Osteocyte (in vitro differentiated cells): ENCODE measurements around the gene GABRG3. TPM values are rescaled to one million over a fixed set of nuclear protein-coding genes. Genes with fewer than 3 reads are reported as not detected.
"Not testable (repeated sequence)": the region's sequence is repeated elsewhere in the genome, so short reads cannot be mapped to it uniquely, and the experiment has no call there.

Source experiments
- DNase-seq: peaks from one replicate; pipeline ENCODE4 v3.0.0; 2021; ENCODE audit warnings: mixed read lengths; ENCODE audit not compliant: unreplicated experiment; ENCODE audit errors: extremely low spot score
- H3K27ac Mint-ChIP-seq: one replicate; pipeline ENCODE4 v1.8.0; 2021; ENCODE audit warnings: mild to moderate bottlenecking, mixed read lengths; ENCODE audit not compliant: unreplicated experiment
- H3K27me3 Mint-ChIP-seq: one replicate; pipeline ENCODE4 v1.8.0; 2021; ENCODE audit warnings: mixed read lengths; ENCODE audit not compliant: unreplicated experiment
- H3K36me3 Mint-ChIP-seq: one replicate; pipeline ENCODE4 v1.8.0; 2021; ENCODE audit warnings: mixed read lengths; ENCODE audit not compliant: unreplicated experiment
- H3K4me1 Mint-ChIP-seq: one replicate; pipeline ENCODE4 v1.8.0; 2021; ENCODE audit warnings: mixed read lengths; ENCODE audit not compliant: unreplicated experiment
- H3K4me3 Mint-ChIP-seq: one replicate; pipeline ENCODE4 v1.8.0; 2021; ENCODE audit warnings: mild to moderate bottlenecking, moderate library complexity, mixed read lengths; ENCODE audit not compliant: unreplicated experiment
- H3K9me3 Mint-ChIP-seq: one replicate; pipeline ENCODE4 v1.8.0; 2021; ENCODE audit warnings: mixed read lengths; ENCODE audit not compliant: unreplicated experiment
- CTCF ChIP-seq: fragments of 200-600 bp; sonication (generic); IDR thresholded peaks from 2 replicates; pipeline ENCODE4 v1.5.0; 2021; ENCODE audit warnings: antibody characterized with exemption, mild to moderate bottlenecking, moderate library complexity
- total RNA-seq: library from RNA; stranded (reverse); gene quantifications from 2 replicates; pipeline ENCODE4 v1.2.1, GENCODE V29; 2021

GABRG3 gene
- total RNA-seq, 1 donor from 2014 or later: 0.19 TPM

- Mint-ChIP-seq H3K27ac (no peak overlapping the region), H3K36me3 (no peaks in the 10 kb centered on the region), H3K9me3 (peaks cover 4% of the 10 kb centered on the region), H3K4me3 (no peak overlapping the region), H3K27me3 (no peaks in the 10 kb centered on the region), H3K4me1 (no peaks in the 10 kb centered on the region)
- no peak for TF ChIP-seq CTCF
- DNase-seq: no peak
Measured at GRCh38 chr15:27182561-27183110, 211.7 kb downstream of the GABRG3 start.

- H3K9me3 Mint-ChIP-seq: peaks cover 4% of the 10 kb centered on the region
- no peak overlapping the region for H3K4me3 Mint-ChIP-seq
- DNase-seq: no peak
- no peaks in the 10 kb centered on the region for H3K4me1 Mint-ChIP-seq
- no peak for TF ChIP-seq CTCF
- H3K27me3 Mint-ChIP-seq: no peaks in the 10 kb centered on the region
- no peaks in the 10 kb centered on the region for H3K36me3 Mint-ChIP-seq
- H3K27ac Mint-ChIP-seq: no peak overlapping the region
Measured at GRCh38 chr15:27183201-27183600, 212.2 kb downstream of the GABRG3 start.

GRCh38 chr15:27191515-27191914 is 220.5 kb downstream of the GABRG3 start:
- H3K4me3 Mint-ChIP-seq, H3K27ac Mint-ChIP-seq, H3K27me3 Mint-ChIP-seq, H3K36me3 Mint-ChIP-seq, H3K4me1 Mint-ChIP-seq, DNase-seq: not testable (repeated sequence)
- H3K9me3 Mint-ChIP-seq: peaks cover 16% of the 10 kb centered on the region

- no peak overlapping the region for H3K4me3 Mint-ChIP-seq
- H3K27ac Mint-ChIP-seq: no peak overlapping the region
- TF ChIP-seq CTCF: no peak
- peaks cover 12% of the 10 kb centered on the region for H3K9me3 Mint-ChIP-seq
- H3K4me1 Mint-ChIP-seq: peaks cover 6% of the 10 kb centered on the region
- no peak for DNase-seq
- no peaks in the 10 kb centered on the region for H3K27me3 Mint-ChIP-seq
- no peaks in the 10 kb centered on the region for H3K36me3 Mint-ChIP-seq
Measured at GRCh38 chr15:27196691-27197090, 225.7 kb downstream of the GABRG3 start.

- TF ChIP-seq CTCF: no peak
- Mint-ChIP-seq H3K4me1 (no peaks in the 10 kb centered on the region), H3K27ac (no peak overlapping the region), H3K27me3 (no peaks in the 10 kb centered on the region), H3K4me3 (no peak overlapping the region), H3K9me3 (no peaks in the 10 kb centered on the region), H3K36me3 (peaks cover 1% of the 10 kb centered on the region)
- DNase-seq: no peak
Measured at GRCh38 chr15:27201425-27201824, 230.4 kb downstream of the GABRG3 start.

- Mint-ChIP-seq H3K9me3 (no peaks in the 10 kb centered on the region), H3K36me3 (no peaks in the 10 kb centered on the region), H3K27ac (no peak overlapping the region), H3K4me1 (no peaks in the 10 kb centered on the region), H3K27me3 (no peaks in the 10 kb centered on the region), H3K4me3 (no peak overlapping the region)
- TF ChIP-seq CTCF: no peak
- DNase-seq: no peak
Measured at GRCh38 chr15:27210176-27210575, 239.2 kb downstream of the GABRG3 start.
